Measurements from ENCODE around the gene DECR2.
"Not testable (repeated sequence)": the region's sequence is repeated elsewhere in the genome, so short reads cannot be mapped to it uniquely, and the experiment has no call there.

DECR2 gene

GRCh38 chr16:362702-362999 lies 39.0 kb upstream of the DECR2 start:
- H3K36me3 Mint-ChIP-seq (ENCODE audit: low read depth): not testable (repeated sequence)

GRCh38 chr16:363110-363765 lies 38.4 kb upstream of the DECR2 start:
- H3K4me3 Mint-ChIP-seq: no peak overlapping the region
- H3K36me3 Mint-ChIP-seq (ENCODE audit: low read depth): peaks cover 9% of the 10 kb centered on the region
- no peak for DNase-seq (ENCODE audit: low spot score)
- H3K4me1 Mint-ChIP-seq (ENCODE audit: low read depth): no peaks in the 10 kb centered on the region
- no peak overlapping the region for H3K27ac Mint-ChIP-seq
- no peaks in the 10 kb centered on the region for H3K9me3 Mint-ChIP-seq
- H3K27me3 Mint-ChIP-seq (ENCODE audit: low read depth): no peaks in the 10 kb centered on the region

More at GRCh38 chr16:362702-362999, 39.0 kb upstream of the DECR2 start:
- not testable (repeated sequence) for H3K4me3 Mint-ChIP-seq; H3K27ac Mint-ChIP-seq; H3K4me1 Mint-ChIP-seq (ENCODE audit: low read depth); H3K9me3 Mint-ChIP-seq; H3K27me3 Mint-ChIP-seq (ENCODE audit: low read depth); DNase-seq (ENCODE audit: low spot score)

- no peaks in the 10 kb centered on the region for H3K27me3 Mint-ChIP-seq (ENCODE audit: low read depth)
- H3K27ac Mint-ChIP-seq: no peak overlapping the region
- DNase-seq (ENCODE audit: low spot score): no peak
- peaks cover 10% of the 10 kb centered on the region for H3K36me3 Mint-ChIP-seq (ENCODE audit: low read depth)
- H3K4me1 Mint-ChIP-seq (ENCODE audit: low read depth): no peaks in the 10 kb centered on the region
- no peak overlapping the region for H3K4me3 Mint-ChIP-seq
- H3K9me3 Mint-ChIP-seq: no peaks in the 10 kb centered on the region
Measured at GRCh38 chr16:363766-364490, 37.8 kb upstream of the DECR2 start.

GRCh38 chr16:364595-365491 lies 36.8 kb upstream of the DECR2 start:
- no peaks in the 10 kb centered on the region for H3K9me3 Mint-ChIP-seq
- H3K4me1 Mint-ChIP-seq (ENCODE audit: low read depth): peaks cover 5% of the 10 kb centered on the region
- peaks cover 12% of the 10 kb centered on the region for H3K36me3 Mint-ChIP-seq (ENCODE audit: low read depth)
- no peak overlapping the region for H3K27ac Mint-ChIP-seq
- no peaks in the 10 kb centered on the region for H3K27me3 Mint-ChIP-seq (ENCODE audit: low read depth)
- DNase-seq (ENCODE audit: low spot score): no peak
- H3K4me3 Mint-ChIP-seq: no peak overlapping the region

GRCh38 chr16:366476-366875 lies 35.2 kb upstream of the DECR2 start:
- no peaks in the 10 kb centered on the region for H3K27me3 Mint-ChIP-seq (ENCODE audit: low read depth)

GRCh38 chr16:367333-367903 lies 34.3 kb upstream of the DECR2 start:
- Mint-ChIP-seq H3K4me1 (ENCODE audit: low read depth) (peaks cover 14% of the 10 kb centered on the region), H3K27me3 (ENCODE audit: low read depth) (no peaks in the 10 kb centered on the region), H3K4me3 (peak overlapping the region; percentile 26), H3K36me3 (ENCODE audit: low read depth) (peaks cover 18% of the 10 kb centered on the region), H3K27ac (no peak overlapping the region), H3K9me3 (no peaks in the 10 kb centered on the region)
- no peak for DNase-seq (ENCODE audit: low spot score)

More at GRCh38 chr16:366476-366875, 35.2 kb upstream of the DECR2 start:
- Mint-ChIP-seq H3K9me3 (no peaks in the 10 kb centered on the region), H3K4me1 (ENCODE audit: low read depth) (peaks cover 14% of the 10 kb centered on the region), H3K36me3 (ENCODE audit: low read depth) (peaks cover 15% of the 10 kb centered on the region), H3K27ac (no peak overlapping the region), H3K4me3 (no peak overlapping the region)
- no peak for DNase-seq (ENCODE audit: low spot score)

GRCh38 chr16:368388-369158 lies 33.1 kb upstream of the DECR2 start:
- H3K4me1 Mint-ChIP-seq (ENCODE audit: low read depth): peaks cover 14% of the 10 kb centered on the region
- DNase-seq (ENCODE audit: low spot score): no peak
- no peaks in the 10 kb centered on the region for H3K9me3 Mint-ChIP-seq
- H3K4me3 Mint-ChIP-seq: no peak overlapping the region
- no peaks in the 10 kb centered on the region for H3K27me3 Mint-ChIP-seq (ENCODE audit: low read depth)
- peaks cover 18% of the 10 kb centered on the region for H3K36me3 Mint-ChIP-seq (ENCODE audit: low read depth)
- no peak overlapping the region for H3K27ac Mint-ChIP-seq

GRCh38 chr16:369275-369865 lies 32.3 kb upstream of the DECR2 start:
- Mint-ChIP-seq H3K36me3 (ENCODE audit: low read depth) (peaks cover 18% of the 10 kb centered on the region), H3K4me3 (peak overlapping the region; percentile 73), H3K4me1 (ENCODE audit: low read depth) (peaks cover 14% of the 10 kb centered on the region), H3K27me3 (ENCODE audit: low read depth) (no peaks in the 10 kb centered on the region), H3K27ac (no peak overlapping the region), H3K9me3 (no peaks in the 10 kb centered on the region)
- DNase-seq (ENCODE audit: low spot score): no peak

- Mint-ChIP-seq H3K9me3 (no peaks in the 10 kb centered on the region), H3K36me3 (ENCODE audit: low read depth) (peaks cover 18% of the 10 kb centered on the region), H3K27me3 (ENCODE audit: low read depth) (no peaks in the 10 kb centered on the region), H3K4me1 (ENCODE audit: low read depth) (peaks cover 14% of the 10 kb centered on the region), H3K4me3 (peak overlapping the region; percentile 73), H3K27ac (peak overlapping the region; percentile 41)
- no peak for DNase-seq (ENCODE audit: low spot score)
Measured at GRCh38 chr16:369866-370436, 31.7 kb upstream of the DECR2 start.

- H3K27ac Mint-ChIP-seq: peak within 1 kb of the TSS; percentile 97
- no peaks in the 10 kb centered on the region for H3K9me3 Mint-ChIP-seq
- no peaks in the 10 kb centered on the region for H3K27me3 Mint-ChIP-seq (ENCODE audit: low read depth)
- H3K36me3 Mint-ChIP-seq (ENCODE audit: low read depth): peaks cover 18% of the 10 kb centered on the region
- H3K4me1 Mint-ChIP-seq (ENCODE audit: low read depth): peaks cover 14% of the 10 kb centered on the region
- DNase-seq (ENCODE audit: low spot score): peak; percentile 92
- peak within 1 kb of the TSS; percentile 94 for H3K4me3 Mint-ChIP-seq
Measured at GRCh38 chr16:370443-370842, 31.2 kb upstream of the DECR2 start, which contains the start of gene MRPL28. MRPL28 (minus strand) TSS chr16:370538; CDS start chr16:370218, 320 bp downstream.

GRCh38 chr16:370979-371514 lies 30.6 kb upstream of the DECR2 start:
- no peaks in the 10 kb centered on the region for H3K27me3 Mint-ChIP-seq (ENCODE audit: low read depth)
- peaks cover 18% of the 10 kb centered on the region for H3K36me3 Mint-ChIP-seq (ENCODE audit: low read depth)
- H3K4me3 Mint-ChIP-seq: peak overlapping the region; percentile 94
- H3K4me1 Mint-ChIP-seq (ENCODE audit: low read depth): peaks cover 14% of the 10 kb centered on the region
- no peak for DNase-seq (ENCODE audit: low spot score)
- H3K27ac Mint-ChIP-seq: peak overlapping the region; percentile 97
- no peaks in the 10 kb centered on the region for H3K9me3 Mint-ChIP-seq

- Mint-ChIP-seq H3K4me1 (ENCODE audit: low read depth) (peaks cover 14% of the 10 kb centered on the region), H3K27ac (no peak overlapping the region), H3K27me3 (ENCODE audit: low read depth) (no peaks in the 10 kb centered on the region), H3K4me3 (no peak overlapping the region), H3K36me3 (ENCODE audit: low read depth) (peaks cover 18% of the 10 kb centered on the region), H3K9me3 (no peaks in the 10 kb centered on the region)
- DNase-seq (ENCODE audit: low spot score): no peak
Measured at GRCh38 chr16:371515-372301, 30.0 kb upstream of the DECR2 start.

Measured in T-helper 2 cell treated with Interferon-gamma antibody and Interleukin-4, amounts not matched to agents 5 μg/mL and 100 μg/mL, for 36 hours (primary cell).